Common myeloid progenitor, CD34-positive (primary cell): ENCODE results near the gene MMP24OS.
"Not testable (repeated sequence)": the region's sequence is repeated elsewhere in the genome, so short reads cannot be mapped to it uniquely, and the experiment has no call there.

Source experiments
- CTCF ChIA-PET: fragments of 350-600 bp; sonication (Branson Sonifier 250); formaldehyde crosslinking; loops from one replicate; lab custom pipeline; 2021; ENCODE audit warnings: antibody characterized with exemption; lab: Charles Lee
- POLR2A ChIA-PET: fragments of 350-600 bp; sonication (Branson Sonifier 250); formaldehyde crosslinking; loops from one replicate; lab custom pipeline; 2021; ENCODE audit warnings: antibody characterized with exemption; lab: Charles Lee
- DNase-seq, 3 donors: peaks; one replicate each; pipeline versions ENCODE4 v3.0.0 to v3.0.0-alpha.2; 2013
- H3K27ac ChIP-seq, 2 experiments: 1 replicate in 1 of 2; 2 replicates in 1 of 2; pipeline ENCODE4 v1.7.0; 2013; ENCODE audit warnings: inconsistent platforms in 2 of 2, low read length in 2 of 2, mild to moderate bottlenecking in 2 of 2, low read depth in 1 of 2, moderate library complexity in 1 of 2; ENCODE audit not compliant: severe bottlenecking in 2 of 2, insufficient read depth in 1 of 2, poor library complexity in 1 of 2
- H3K27me3 ChIP-seq, 5 experiments: replicated peaks in 2 of 5; 1 replicate in 3 of 5; 2 replicates in 2 of 5; pipeline versions ENCODE4 v1.6.1 to v1.7.0; 2013; ENCODE audit warnings: low read length in 4 of 5, mild to moderate bottlenecking in 2 of 5, moderate library complexity in 2 of 5, inconsistent platforms in 1 of 5; ENCODE audit not compliant: insufficient read depth in 5 of 5, control insufficient read depth in 4 of 5
- H3K36me3 ChIP-seq, 4 experiments: 1 replicate in 2 of 4; 2 replicates in 2 of 4; pipeline versions ENCODE4 v1.6.1 to v1.7.0; 2013; ENCODE audit warnings: low read length in 3 of 4, control low read depth in 1 of 4, mild to moderate bottlenecking in 1 of 4; ENCODE audit not compliant: control insufficient read depth in 4 of 4, insufficient read depth in 4 of 4
- H3K4me1 ChIP-seq, 4 experiments: 1 replicate in 3 of 4; 2 replicates in 1 of 4; pipeline versions ENCODE4 v1.6.1 to v1.7.1; 2013; ENCODE audit warnings: low read length in 3 of 4, mild to moderate bottlenecking in 3 of 4, control low read depth in 1 of 4, inconsistent platforms in 1 of 4, moderate library complexity in 1 of 4; ENCODE audit not compliant: control insufficient read depth in 4 of 4, insufficient read depth in 4 of 4; ENCODE audit errors: control extremely low read depth in 1 of 4
- H3K4me3 ChIP-seq, 7 experiments: 1 replicate in 4 of 7; 2 replicates in 3 of 7; pipeline versions ENCODE4 v1.5.1 to v1.7.0; 2013; ENCODE audit warnings: mild to moderate bottlenecking in 7 of 7, low read length in 6 of 7, moderate library complexity in 6 of 7, inconsistent platforms in 2 of 7, low read depth in 2 of 7, control low read depth in 1 of 7; ENCODE audit not compliant: insufficient read depth in 4 of 7, control insufficient read depth in 1 of 7; ENCODE audit errors: extremely low read depth in 1 of 7
- H3K9me3 ChIP-seq, 5 experiments: 1 replicate in 4 of 5; 2 replicates in 1 of 5; pipeline versions ENCODE4 v1.6.1 to v1.7.1; 2013; ENCODE audit warnings: low read length in 4 of 5, mild to moderate bottlenecking in 2 of 5, inconsistent platforms in 1 of 5, low read depth in 1 of 5, moderate library complexity in 1 of 5; ENCODE audit not compliant: control insufficient read depth in 4 of 5, insufficient read depth in 2 of 5; ENCODE audit errors: control extremely low read depth in 1 of 5
- WGBS: methylation state at CpG from one replicate; pipeline ENCODE4 v1.1.5; 2013; ENCODE audit not compliant: insufficient coverage; 5-methylcytosine and 5-hydroxymethylcytosine counted together

The MMP24OS gene

GRCh38 chr20:35270021-35270902 is 7.7 kb downstream of the MMP24OS start:
- no peaks in the 10 kb centered on the region for H3K4me1 ChIP-seq
- H3K4me3 ChIP-seq: no peak overlapping the region
- no peak overlapping the region for H3K27ac ChIP-seq
- DNase-seq: no peak
- H3K27me3 ChIP-seq: no peaks in the 10 kb centered on the region
- 97% methylated on average over 17 of the region's 19 CpGs for WGBS
- H3K9me3 ChIP-seq: no peaks in the 10 kb centered on the region
- ChIA-PET CTCF (interaction anchor here (0.6 to 6.7 kb wide), 5 partner anchors 34 to 142 kb away, joined by 3 to 35 read pairs (median 3); partner anchors contain the start of gene EDEM2), POLR2A (no interaction called here)
- H3K36me3 ChIP-seq: peaks cover 0 to 51% (median 17%) of the 10 kb centered on the region in 4 experiments

GRCh38 chr20:35269055-35269781 is 8.7 kb downstream of the MMP24OS start:
- Histone ChIP-seq H3K9me3 (no peaks in the 10 kb centered on the region), H3K27me3 (no peaks in the 10 kb centered on the region), H3K27ac (no peak overlapping the region), H3K36me3 (peaks cover 0 to 42% (median 12%) of the 10 kb centered on the region in 4 experiments), H3K4me3 (no peak overlapping the region), H3K4me1 (peaks cover 0 to 3% (median 0%) of the 10 kb centered on the region in 4 experiments)
- CTCF ChIA-PET: interaction anchor here (0.7 to 6.7 kb wide), 8 partner anchors 11 to 436 kb away, joined by 3 to 35 read pairs (median 4); partner anchors contain the start of gene EDEM2
- 92% methylated on average over 12 of the region's 14 CpGs for whole genome bisulfite sequencing
- POLR2A ChIA-PET: no interaction called here
- peak; percentile 24 to 51 (median 30) for DNase-seq

GRCh38 chr20:35267092-35267491 is 10.8 kb downstream of the MMP24OS start:
- POLR2A ChIA-PET: no interaction called here
- H3K4me3 ChIP-seq: no peak overlapping the region
- no peaks in the 10 kb centered on the region for H3K9me3 ChIP-seq
- 98% methylated on average over 15 of the region's 16 CpGs for WGBS
- no peak overlapping the region for H3K27ac ChIP-seq
- H3K36me3 ChIP-seq: peaks cover 2 to 36% (median 12%) of the 10 kb centered on the region in 4 experiments
- no peak for DNase-seq
- no peaks in the 10 kb centered on the region for H3K27me3 ChIP-seq
- CTCF ChIA-PET: interaction anchor here (0.7 to 6.7 kb wide), 4 partner anchors 9 to 172 kb away, joined by 3 to 35 read pairs (median 4); partner anchors contain the start of gene EDEM2
- H3K4me1 ChIP-seq: peaks cover 0 to 3% (median 0%) of the 10 kb centered on the region in 4 experiments

GRCh38 chr20:35264755-35265154 is 13.2 kb downstream of the MMP24OS start:
- Histone ChIP-seq H3K27ac (no peak overlapping the region), H3K4me3 (no peak overlapping the region), H3K36me3 (peaks cover 2 to 24% (median 6%) of the 10 kb centered on the region in 4 experiments), H3K9me3 (no peaks in the 10 kb centered on the region), H3K4me1 (peaks cover 0 to 3% (median 0%) of the 10 kb centered on the region in 4 experiments), H3K27me3 (no peaks in the 10 kb centered on the region)
- DNase-seq: no peak
- POLR2A ChIA-PET: no interaction called here
- CTCF ChIA-PET: interaction anchor here (0.7 to 1.3 kb wide), 2 partner anchors 120 to 170 kb away, joined by 3 read pairs; no protein-coding TSS in a partner anchor
- WGBS: 100% methylated on average over 1 of the region's 1 CpG

- POLR2A ChIA-PET: interaction anchor here (0.8 kb wide), 1 partner anchor 89 kb away, joined by 3 read pairs; no protein-coding TSS in a partner anchor
- Histone ChIP-seq H3K9me3 (no peaks in the 10 kb centered on the region), H3K4me1 (peaks cover 0 to 3% (median 0%) of the 10 kb centered on the region in 4 experiments), H3K4me3 (no peak overlapping the region), H3K36me3 (peaks cover 2 to 24% (median 4%) of the 10 kb centered on the region in 4 experiments), H3K27ac (no peak overlapping the region), H3K27me3 (no peaks in the 10 kb centered on the region)
- CTCF ChIA-PET: no interaction called here
- 95% methylated on average over 15 of the region's 17 CpGs for WGBS
- no peak for DNase-seq
Observed at GRCh38 chr20:35263532-35264341, 14.2 kb downstream of the MMP24OS start.

GRCh38 chr20:35262731-35263531 is 15.0 kb downstream of the MMP24OS start:
- H3K9me3 ChIP-seq, H3K4me1 ChIP-seq, CTCF ChIA-PET, H3K27ac ChIP-seq, DNase-seq, H3K27me3 ChIP-seq, H3K4me3 ChIP-seq: not testable (repeated sequence)
- peaks cover 2 to 20% (median 3%) of the 10 kb centered on the region in 4 experiments for H3K36me3 ChIP-seq
- POLR2A ChIA-PET: interaction anchor here (0.8 kb wide), 1 partner anchor 89 kb away, joined by 3 read pairs; no protein-coding TSS in a partner anchor
- 98% methylated on average over 5 of the region's 8 CpGs for WGBS
